Neural cell (in vitro differentiated cells): ENCODE measurements around the gene NHERF1. TPM values are rescaled to one million over a fixed set of nuclear protein-coding genes. Genes with fewer than 3 reads are reported as not detected.

ENCODE experiments used
- H2AFZ ChIP-seq: fragments of 200-600, 300-800 bp; sonication (generic), shearing (Covaris generic); 2 replicates; pipeline ENCODE4 v1.6.0; 2014; ENCODE audit warnings: low read depth, mild to moderate bottlenecking, antibody characterized with exemption, low read length, moderate library complexity
- H3F3A ChIP-seq: fragments of 200-600 bp; shearing (Covaris generic); 2 replicates; pipeline ENCODE4 v1.6.1; 2016; ENCODE audit warnings: mild to moderate bottlenecking, moderate library complexity, mixed read lengths, antibody characterized with exemption, low read length; ENCODE audit not compliant: insufficient read depth, poor library complexity, severe bottlenecking
- H3K27ac ChIP-seq: fragments of 200-600, 300-800 bp; sonication (generic), shearing (Covaris generic); 2 replicates; pipeline ENCODE4 v1.5.1; 2014; ENCODE audit warnings: mild to moderate bottlenecking, low read length, moderate library complexity
- H3K27me3 ChIP-seq: fragments of 300-800, 200-600 bp; sonication (generic), shearing (Covaris generic); 2 replicates; pipeline ENCODE4 v1.6.0; 2014; ENCODE audit warnings: mild to moderate bottlenecking, low read depth, low read length, moderate library complexity; ENCODE audit not compliant: insufficient read depth
- H3K36me3 ChIP-seq: fragments of 300-800, 200-600 bp; sonication (generic), shearing (Covaris generic); 2 replicates; pipeline ENCODE4 v1.5.1; 2014; ENCODE audit warnings: mild to moderate bottlenecking, antibody characterized with exemption, low read length, moderate library complexity; ENCODE audit not compliant: insufficient read depth
- H3K4me2 ChIP-seq: fragments of 300-800, 200-600 bp; sonication (generic), shearing (Covaris generic); 2 replicates; pipeline ENCODE4 v1.6.0; 2014; ENCODE audit warnings: mild to moderate bottlenecking, low read length
- H3K4me3 ChIP-seq: fragments of 300-800, 200-600 bp; sonication (generic), shearing (Covaris generic); 2 replicates; pipeline ENCODE4 v1.5.1; 2014; ENCODE audit warnings: mild to moderate bottlenecking, low read length, moderate library complexity
- H3K79me2 ChIP-seq: fragments of 200-600 bp; shearing (Covaris generic); replicated peaks from 2 replicates; pipeline ENCODE4 v1.6.0; 2014; ENCODE audit warnings: mild to moderate bottlenecking, low read length, moderate library complexity; ENCODE audit not compliant: insufficient read depth
- H3K9ac ChIP-seq: fragments of 300-800, 200-600 bp; sonication (generic), shearing (Covaris generic); 2 replicates; pipeline ENCODE4 v1.6.1; 2016; ENCODE audit warnings: mild to moderate bottlenecking, low read length, mixed read lengths
- H3K9me2 ChIP-seq: fragments of 200-600 bp; shearing (Covaris generic); 2 replicates; pipeline ENCODE4 v1.6.1; 2016; ENCODE audit warnings: mild to moderate bottlenecking, low read length, mixed read lengths; ENCODE audit not compliant: insufficient read depth
- H3K9me3 ChIP-seq: fragments of 200-600, 300-800 bp; sonication (generic), shearing (Covaris generic); 2 replicates; pipeline ENCODE4 v1.6.1; 2016; ENCODE audit warnings: mild to moderate bottlenecking, mixed run types, low read length, moderate library complexity, mixed read lengths
- H4K20me1 ChIP-seq: fragments of 200-600 bp; shearing (Covaris generic); 2 replicates; pipeline ENCODE4 v1.6.1; 2016; ENCODE audit warnings: mild to moderate bottlenecking, mixed run types; ENCODE audit not compliant: insufficient read depth
- CTCF ChIP-seq: fragments of 450-650 bp; IDR thresholded peaks from 2 replicates; pipeline ENCODE4 v1.5.1; 2014; ENCODE audit warnings: antibody characterized with exemption, mild to moderate bottlenecking, moderate library complexity; ENCODE audit not compliant: poor library complexity, severe bottlenecking
- EP300 ChIP-seq: fragments of 450-650 bp; conservative IDR thresholded peaks from 2 replicates; pipeline ENCODE4 v1.6.1; 2014; ENCODE audit warnings: antibody characterized with exemption, mild to moderate bottlenecking, moderate library complexity; ENCODE audit not compliant: poor library complexity, severe bottlenecking
- EZH2 ChIP-seq: fragments of 200-600, 300-800 bp; shearing (Covaris generic), sonication (generic); IDR thresholded peaks from 2 replicates; pipeline ENCODE4 v1.6.1; 2014; ENCODE audit warnings: antibody characterized with exemption, low read length, borderline replicate concordance, mild to moderate bottlenecking; ENCODE audit not compliant: insufficient read depth, poor library complexity, severe bottlenecking
- MXI1 ChIP-seq: fragments of 450-650 bp; conservative IDR thresholded peaks from 2 replicates; pipeline ENCODE4 v1.6.1; 2014; ENCODE audit warnings: antibody characterized with exemption, mild to moderate bottlenecking; ENCODE audit not compliant: poor library complexity, severe bottlenecking
- POLR2AphosphoS5 ChIP-seq: IDR thresholded peaks from 2 replicates; pipeline ENCODE4 v1.6.1; 2012
- RAD21 ChIP-seq: fragments of 450-650 bp; conservative IDR thresholded peaks from 2 replicates; pipeline ENCODE4 v1.6.1; 2014; ENCODE audit warnings: antibody characterized with exemption, mild to moderate bottlenecking, moderate library complexity
- REST ChIP-seq: IDR thresholded peaks from 2 replicates; pipeline ENCODE4 v1.6.1; 2012; ENCODE audit warnings: borderline replicate concordance
- SMC3 ChIP-seq: fragments of 450-650 bp; conservative IDR thresholded peaks from 2 replicates; pipeline ENCODE4 v1.6.1; 2014; ENCODE audit warnings: antibody characterized with exemption, mild to moderate bottlenecking, moderate library complexity; ENCODE audit not compliant: poor library complexity
- TAF1 ChIP-seq: IDR thresholded peaks from 2 replicates; pipeline ENCODE4 v1.6.1; 2012; ENCODE audit warnings: low read depth
- polyA plus RNA-seq: library from polyadenylated mRNA; depleted of rRNA; stranded (reverse); fragments of >200 nt; gene quantifications from 2 replicates; pipeline ENCODE4 v1.2.3, GENCODE V29; 2014

NHERF1 gene
- polyA plus RNA-seq, 1 donor from 2014 or later, result 0.51 TPM

GRCh38 chr17:74699236-74699635 is 49.2 kb upstream of the NHERF1 start:
- H4K20me1 ChIP-seq, result no peaks in the 10 kb centered on the region
- no peaks in the 10 kb centered on the region for H3K9me3 ChIP-seq
- H3F3A ChIP-seq, result no peaks in the 10 kb centered on the region
- H3K9me2 ChIP-seq, result no peaks in the 10 kb centered on the region
- H3K27me3 ChIP-seq, result no peaks in the 10 kb centered on the region
- no peak overlapping the region for H2AFZ ChIP-seq
- H3K4me3 ChIP-seq, result no peak overlapping the region
- H3K27ac ChIP-seq, result no peak overlapping the region
- H3K79me2 ChIP-seq, result no peaks in the 10 kb centered on the region
- no peaks in the 10 kb centered on the region for H3K36me3 ChIP-seq
- TF ChIP-seq EP300, result no peak
- TF ChIP-seq POLR2AphosphoS5, result no peak
- no peak for TF ChIP-seq SMC3
- TF ChIP-seq RAD21, result no peak
- no peak for TF ChIP-seq CTCF
- TF ChIP-seq TAF1, result no peak
- TF ChIP-seq MXI1, result no peak
- TF ChIP-seq EZH2, result no peak
- no peak for TF ChIP-seq REST
- no peak overlapping the region for H3K9ac ChIP-seq
- no peak overlapping the region for H3K4me2 ChIP-seq

- H3K9me3 ChIP-seq, result no peaks in the 10 kb centered on the region
- no peaks in the 10 kb centered on the region for H3K36me3 ChIP-seq
- TF ChIP-seq CTCF (no peak), POLR2AphosphoS5 (no peak), REST (no peak), RAD21 (no peak), SMC3 (no peak), TAF1 (no peak), EP300 (no peak), EZH2 (no peak), MXI1 (no peak)
- H2AFZ ChIP-seq, result no peak overlapping the region
- no peaks in the 10 kb centered on the region for H4K20me1 ChIP-seq
- no peak overlapping the region for H3K4me3 ChIP-seq
- no peaks in the 10 kb centered on the region for H3K27me3 ChIP-seq
- no peaks in the 10 kb centered on the region for H3F3A ChIP-seq
- no peak overlapping the region for H3K9ac ChIP-seq
- H3K79me2 ChIP-seq, result no peaks in the 10 kb centered on the region
- H3K27ac ChIP-seq, result no peak overlapping the region
- no peaks in the 10 kb centered on the region for H3K9me2 ChIP-seq
- H3K4me2 ChIP-seq, result no peak overlapping the region
Measured at GRCh38 chr17:74702116-74702871, 46.1 kb upstream of the NHERF1 start.
